HepG2 (cell line): Measurements from ENCODE around the gene RPL36AL. TPM values are rescaled to one million over a fixed set of nuclear protein-coding genes. Genes with fewer than 3 reads are reported as not detected.

ENCODE experiments used
- GPBP1L1 ChIP-seq: sonication (generic); formaldehyde crosslinking; IDR thresholded peaks from 2 replicates; pipeline ENCODE4 v1.5.0; 2020; ENCODE audit warnings: mild to moderate bottlenecking, missing genetic modification reagents
- RBAK ChIP-seq: sonication (generic); formaldehyde crosslinking; IDR thresholded peaks from 2 replicates; pipeline ENCODE4 v1.5.1; 2020; ENCODE audit warnings: mild to moderate bottlenecking, missing genetic modification reagents
- TMF1 ChIP-seq: sonication (generic); formaldehyde crosslinking; IDR thresholded peaks from 2 replicates; pipeline ENCODE4 v1.8.1; 2022; ENCODE audit warnings: low read depth, missing genetic modification reagents
- U2AF1 ChIP-seq: fragments of 200-400 bp; formaldehyde crosslinking; optimal IDR thresholded peaks from 2 replicates; pipeline ENCODE3; 2017; ENCODE audit warnings: mild to moderate bottlenecking, low read depth, low read length
- YEATS4 ChIP-seq: sonication (generic); formaldehyde crosslinking; IDR thresholded peaks from 2 replicates; pipeline ENCODE4 v1.4.0; 2020; ENCODE audit warnings: missing genetic modification reagents, borderline replicate concordance
- ZFP1 ChIP-seq: IDR thresholded peaks from 2 replicates; pipeline ENCODE4 v1.6.1; 2016
- ZFP36 ChIP-seq: fragments of 150-350 bp; IDR thresholded peaks from 2 replicates; pipeline ENCODE4 v1.6.1; 2018; ENCODE audit warnings: borderline replicate concordance, low read length, low read depth; ENCODE audit not compliant: partially characterized antibody
- ZIK1 ChIP-seq: sonication (generic); formaldehyde crosslinking; IDR thresholded peaks from 2 replicates; pipeline ENCODE4 v1.5.0; 2020; ENCODE audit warnings: mild to moderate bottlenecking, low read depth, missing genetic modification reagents, borderline replicate concordance
- ZNF430 ChIP-seq: sonication (generic); formaldehyde crosslinking; IDR thresholded peaks from 2 replicates; pipeline ENCODE4 v1.9.0; 2021; ENCODE audit warnings: mild to moderate bottlenecking, missing genetic modification reagents
- ZNF510 ChIP-seq: sonication (generic); formaldehyde crosslinking; IDR thresholded peaks from 2 replicates; pipeline ENCODE4 v1.4.0; 2020; ENCODE audit warnings: low read depth, mild to moderate bottlenecking, missing genetic modification reagents
- ZNF605 ChIP-seq: sonication (generic); formaldehyde crosslinking; IDR thresholded peaks from 2 replicates; pipeline ENCODE4 v1.8.0; 2022; ENCODE audit warnings: mild to moderate bottlenecking, missing genetic modification reagents
- ZNF674 ChIP-seq: sonication (generic); formaldehyde crosslinking; IDR thresholded peaks from 2 replicates; pipeline ENCODE4 v1.5.0; 2020; ENCODE audit warnings: low read depth, mild to moderate bottlenecking, missing genetic modification reagents
- polyA plus RNA-seq, 8 experiments: library from polyadenylated mRNA; depleted of rRNA in 3 of 8; stranded (reverse) in 7 of 8; unstranded in 1 of 8; fragments of >200 nt; fragmentation: Illumina TruSeq in 4 of 8; extraction: Trizol in 4 of 8; gene quantifications; 2 replicates each; pipeline versions ENCODE4 v1.2.1 to v1.2.3, GENCODE V29; 2011 to 2016; ENCODE audit warnings: low read depth in 4 of 8, missing spikeins in 1 of 8, mixed read lengths in 1 of 8; ENCODE audit not compliant: insufficient read depth in 1 of 8
- total RNA-seq, 5 experiments: library from RNA; depleted of rRNA; stranded (reverse); fragments of >200 nt; fragmentation: Illumina TruSeq; extraction: Trizol; gene quantifications; 2 replicates each; pipeline ENCODE4 v1.2.3, GENCODE V29; 2016; ENCODE audit warnings: low read depth in 1 of 5
- TF ChIP-seq, protein P1 (sequence below): sonication (generic); formaldehyde crosslinking; IDR thresholded peaks from 2 replicates; pipeline ENCODE4 v1.5.1; 2020; ENCODE audit warnings: mild to moderate bottlenecking, missing genetic modification reagents, moderate library complexity
- TF ChIP-seq, protein P2 (sequence below): sonication (generic); formaldehyde crosslinking; IDR thresholded peaks from 2 replicates; pipeline ENCODE4 v1.8.1; 2023; ENCODE audit warnings: mild to moderate bottlenecking, inconsistent platforms, moderate library complexity, missing genetic modification reagents, borderline replicate concordance
- TF ChIP-seq, protein P3 (sequence below): sonication (generic); formaldehyde crosslinking; IDR thresholded peaks from 2 replicates; pipeline ENCODE4 v1.8.1; 2023; ENCODE audit warnings: mild to moderate bottlenecking, moderate library complexity, missing genetic modification reagents
- TF ChIP-seq, protein P4 (sequence below): sonication (generic); formaldehyde crosslinking; IDR thresholded peaks from 2 replicates; pipeline ENCODE4 v1.8.1; 2022; ENCODE audit warnings: mild to moderate bottlenecking, missing genetic modification reagents
- TF ChIP-seq, protein P5 (sequence below): sonication (generic); formaldehyde crosslinking; conservative IDR thresholded peaks from 2 replicates; pipeline ENCODE4 v1.8.0; 2022; ENCODE audit warnings: low read depth, missing genetic modification reagents

Gene RPL36AL
- total and polyA plus RNA-seq, 2 of the 13 experiments (the other 11 are each of a cell fraction or from before 2014, with no cell fraction given) = 90.0 to 294 TPM

DNA sequence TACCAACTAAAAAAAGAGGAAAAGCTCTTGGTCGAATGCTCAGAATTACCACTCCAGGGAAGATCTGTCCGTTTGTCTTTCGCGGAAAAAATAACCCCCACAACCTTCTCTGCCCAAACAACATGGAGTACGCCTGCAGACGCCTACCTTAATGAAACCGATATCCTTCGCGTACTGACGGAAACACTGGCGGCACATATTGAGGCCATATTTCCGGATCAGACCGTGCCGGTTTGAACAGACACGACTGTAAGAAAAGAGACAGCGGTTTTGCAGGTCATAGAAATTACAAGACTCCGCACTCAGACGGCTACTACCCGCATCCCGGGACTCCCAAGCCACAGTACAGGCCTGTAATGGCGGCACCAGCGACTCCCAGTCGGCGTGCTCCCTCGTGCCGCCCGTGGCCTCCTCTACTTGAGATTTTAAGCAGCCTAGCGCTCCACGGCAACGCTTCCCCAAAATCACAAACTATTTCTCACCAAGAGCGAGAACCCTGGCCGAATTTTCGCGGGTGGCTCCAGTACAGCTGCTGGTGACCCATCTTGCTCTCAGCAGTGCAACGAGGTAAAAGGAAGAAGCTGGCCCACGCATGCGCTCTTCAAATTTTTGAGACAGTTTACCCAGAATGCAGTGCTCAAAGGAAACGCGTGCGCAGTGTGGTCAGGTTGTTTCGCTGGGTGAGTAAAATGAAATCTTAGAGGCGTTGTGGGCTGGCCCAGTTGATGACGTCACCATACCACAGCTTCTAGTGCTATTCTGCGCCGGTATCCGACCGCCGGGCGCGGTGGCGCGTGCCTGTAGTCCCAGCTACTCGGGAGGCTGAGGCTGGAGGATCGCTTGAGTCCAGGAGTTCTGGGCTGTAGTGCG, 34.4 kb downstream of the RPL36AL start, which contains the start of gene RPS29 (continued):
- TF ChIP-seq ZIK1 (CRISPR knock-in tag) = no peak
- TF ChIP-seq GPBP1L1 = no peak
- TF ChIP-seq ZNF605 (CRISPR knock-in tag) = peak; percentile 84
- no peak for TF ChIP-seq ZNF510 (CRISPR knock-in tag)
- TF ChIP-seq, protein P1, sequence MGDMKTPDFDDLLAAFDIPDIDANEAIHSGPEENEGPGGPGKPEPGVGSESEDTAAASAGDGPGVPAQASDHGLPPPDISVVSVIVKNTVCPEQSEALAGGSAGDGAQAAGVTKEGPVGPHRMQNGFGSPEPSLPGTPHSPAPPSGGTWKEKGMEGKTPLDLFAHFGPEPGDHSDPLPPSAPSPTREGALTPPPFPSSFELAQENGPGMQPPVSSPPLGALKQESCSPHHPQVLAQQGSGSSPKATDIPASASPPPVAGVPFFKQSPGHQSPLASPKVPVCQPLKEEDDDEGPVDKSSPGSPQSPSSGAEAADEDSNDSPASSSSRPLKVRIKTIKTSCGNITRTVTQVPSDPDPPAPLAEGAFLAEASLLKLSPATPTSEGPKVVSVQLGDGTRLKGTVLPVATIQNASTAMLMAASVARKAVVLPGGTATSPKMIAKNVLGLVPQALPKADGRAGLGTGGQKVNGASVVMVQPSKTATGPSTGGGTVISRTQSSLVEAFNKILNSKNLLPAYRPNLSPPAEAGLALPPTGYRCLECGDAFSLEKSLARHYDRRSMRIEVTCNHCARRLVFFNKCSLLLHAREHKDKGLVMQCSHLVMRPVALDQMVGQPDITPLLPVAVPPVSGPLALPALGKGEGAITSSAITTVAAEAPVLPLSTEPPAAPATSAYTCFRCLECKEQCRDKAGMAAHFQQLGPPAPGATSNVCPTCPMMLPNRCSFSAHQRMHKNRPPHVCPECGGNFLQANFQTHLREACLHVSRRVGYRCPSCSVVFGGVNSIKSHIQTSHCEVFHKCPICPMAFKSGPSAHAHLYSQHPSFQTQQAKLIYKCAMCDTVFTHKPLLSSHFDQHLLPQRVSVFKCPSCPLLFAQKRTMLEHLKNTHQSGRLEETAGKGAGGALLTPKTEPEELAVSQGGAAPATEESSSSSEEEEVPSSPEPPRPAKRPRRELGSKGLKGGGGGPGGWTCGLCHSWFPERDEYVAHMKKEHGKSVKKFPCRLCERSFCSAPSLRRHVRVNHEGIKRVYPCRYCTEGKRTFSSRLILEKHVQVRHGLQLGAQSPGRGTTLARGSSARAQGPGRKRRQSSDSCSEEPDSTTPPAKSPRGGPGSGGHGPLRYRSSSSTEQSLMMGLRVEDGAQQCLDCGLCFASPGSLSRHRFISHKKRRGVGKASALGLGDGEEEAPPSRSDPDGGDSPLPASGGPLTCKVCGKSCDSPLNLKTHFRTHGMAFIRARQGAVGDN (CRISPR knock-in tag) = peak; percentile 80
- TF ChIP-seq, protein P2, sequence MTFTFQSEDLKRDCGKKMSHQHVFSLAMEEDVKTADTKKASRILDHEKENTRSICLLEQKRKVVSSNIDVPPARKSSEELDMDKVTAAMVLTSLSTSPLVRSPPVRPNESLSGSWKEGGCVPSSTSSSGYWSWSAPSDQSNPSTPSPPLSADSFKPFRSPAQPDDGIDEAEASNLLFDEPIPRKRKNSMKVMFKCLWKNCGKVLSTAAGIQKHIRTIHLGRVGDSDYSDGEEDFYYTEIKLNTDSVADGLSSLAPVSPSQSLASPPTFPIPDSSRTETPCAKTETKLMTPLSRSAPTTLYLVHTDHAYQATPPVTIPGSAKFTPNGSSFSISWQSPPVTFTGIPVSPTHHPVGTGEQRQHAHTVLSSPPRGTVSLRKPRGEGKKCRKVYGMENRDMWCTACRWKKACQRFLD (CRISPR knock-in tag) = no peak
- peak; percentile 91 for TF ChIP-seq YEATS4
- TF ChIP-seq, protein P3, sequence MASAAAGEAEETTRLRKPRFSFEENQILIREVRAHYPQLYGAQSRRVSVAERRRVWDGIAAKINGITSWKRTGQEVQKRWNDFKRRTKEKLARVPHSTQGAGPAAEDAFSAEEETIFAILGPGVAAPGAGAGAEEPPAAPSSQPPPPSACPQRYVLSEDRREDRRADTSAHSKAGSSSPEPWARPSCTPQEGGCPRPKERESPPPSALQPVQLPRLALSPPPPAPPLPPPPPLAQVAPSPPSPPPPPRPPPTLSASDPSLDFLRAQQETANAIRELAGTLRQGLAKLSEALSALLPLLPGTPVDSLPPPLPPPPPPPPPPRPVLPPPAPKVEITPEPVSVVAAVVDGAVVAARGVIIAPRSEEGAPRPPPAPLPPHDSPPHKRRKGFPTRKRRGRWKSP = peak; percentile 94
- no peak for TF ChIP-seq U2AF1
- no peak for TF ChIP-seq ZNF674
- TF ChIP-seq ZFP36 = no peak
- no peak for TF ChIP-seq RBAK (CRISPR knock-in tag)
- 0 out of 2 replicates have a peak, but pooled peaks have one; percentile 39 for TF ChIP-seq ZNF430 (CRISPR knock-in tag)
- TF ChIP-seq, protein P4, sequence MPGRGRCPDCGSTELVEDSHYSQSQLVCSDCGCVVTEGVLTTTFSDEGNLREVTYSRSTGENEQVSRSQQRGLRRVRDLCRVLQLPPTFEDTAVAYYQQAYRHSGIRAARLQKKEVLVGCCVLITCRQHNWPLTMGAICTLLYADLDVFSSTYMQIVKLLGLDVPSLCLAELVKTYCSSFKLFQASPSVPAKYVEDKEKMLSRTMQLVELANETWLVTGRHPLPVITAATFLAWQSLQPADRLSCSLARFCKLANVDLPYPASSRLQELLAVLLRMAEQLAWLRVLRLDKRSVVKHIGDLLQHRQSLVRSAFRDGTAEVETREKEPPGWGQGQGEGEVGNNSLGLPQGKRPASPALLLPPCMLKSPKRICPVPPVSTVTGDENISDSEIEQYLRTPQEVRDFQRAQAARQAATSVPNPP (CRISPR knock-in tag) = no peak; the same call in 1 of the 2 replicates
- TF ChIP-seq, protein P5, sequence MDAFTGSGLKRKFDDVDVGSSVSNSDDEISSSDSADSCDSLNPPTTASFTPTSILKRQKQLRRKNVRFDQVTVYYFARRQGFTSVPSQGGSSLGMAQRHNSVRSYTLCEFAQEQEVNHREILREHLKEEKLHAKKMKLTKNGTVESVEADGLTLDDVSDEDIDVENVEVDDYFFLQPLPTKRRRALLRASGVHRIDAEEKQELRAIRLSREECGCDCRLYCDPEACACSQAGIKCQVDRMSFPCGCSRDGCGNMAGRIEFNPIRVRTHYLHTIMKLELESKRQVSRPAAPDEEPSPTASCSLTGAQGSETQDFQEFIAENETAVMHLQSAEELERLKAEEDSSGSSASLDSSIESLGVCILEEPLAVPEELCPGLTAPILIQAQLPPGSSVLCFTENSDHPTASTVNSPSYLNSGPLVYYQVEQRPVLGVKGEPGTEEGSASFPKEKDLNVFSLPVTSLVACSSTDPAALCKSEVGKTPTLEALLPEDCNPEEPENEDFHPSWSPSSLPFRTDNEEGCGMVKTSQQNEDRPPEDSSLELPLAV (CRISPR knock-in tag) = no peak
- TF ChIP-seq TMF1 = no peak
- TF ChIP-seq ZFP1 (CRISPR knock-in tag) = peak; percentile 92
